MM.1S (cell line): Measurements from ENCODE around the gene CYP4V2.
"Not testable (repeated sequence)": the region's sequence is repeated elsewhere in the genome, so short reads cannot be mapped to it uniquely, and the experiment has no call there.

Experiments used
- DNase-seq: peaks from one replicate; pipeline ENCODE4 v3.0.0-alpha.2; 2015
- H2AFZ ChIP-seq: fragments of 300-600 bp; sonication (generic); 2 replicates; pipeline ENCODE4 v1.6.0; 2016; ENCODE audit warnings: antibody characterized with exemption, low read length
- H3F3A ChIP-seq: fragments of 300-600 bp; sonication (generic); 2 replicates; pipeline ENCODE4 v1.6.1; 2016; ENCODE audit warnings: mild to moderate bottlenecking, antibody characterized with exemption, low read length, moderate library complexity, mixed read lengths; ENCODE audit not compliant: insufficient read depth
- H3K27ac ChIP-seq: fragments of 300-600 bp; sonication (generic); 2 replicates; pipeline ENCODE4 v1.5.1; 2016; ENCODE audit warnings: mild to moderate bottlenecking, low read length
- H3K27me3 ChIP-seq: fragments of 300-600 bp; sonication (generic); replicated peaks from 2 replicates; pipeline ENCODE4 v1.6.0; 2016; ENCODE audit warnings: low read length; ENCODE audit not compliant: insufficient read depth
- H3K36me3 ChIP-seq: fragments of 300-600 bp; sonication (generic); replicated peaks from 2 replicates; pipeline ENCODE4 v1.6.1; 2016; ENCODE audit warnings: mild to moderate bottlenecking, low read length, mixed read lengths; ENCODE audit not compliant: insufficient read depth
- H3K4me1 ChIP-seq: fragments of 300-600 bp; sonication (generic); 2 replicates; pipeline ENCODE4 v1.6.1; 2016; ENCODE audit warnings: low read length, mixed read lengths
- H3K4me2 ChIP-seq: fragments of 300-600 bp; sonication (generic); 2 replicates; pipeline ENCODE4 v1.6.0; 2016; ENCODE audit warnings: low read depth, low read length
- H3K4me3 ChIP-seq: fragments of 300-600 bp; sonication (generic); 2 replicates; pipeline ENCODE4 v1.5.1; 2016; ENCODE audit warnings: low read length, mixed read lengths
- H3K79me2 ChIP-seq: fragments of 300-600 bp; sonication (generic); 2 replicates; pipeline ENCODE4 v1.6.1; 2016; ENCODE audit warnings: mixed run types, low read length, mixed read lengths
- H3K9ac ChIP-seq: fragments of 300-600 bp; sonication (generic); 2 replicates; pipeline ENCODE4 v1.6.1; 2016; ENCODE audit warnings: low read length, mixed read lengths
- H3K9me2 ChIP-seq: fragments of 300-600 bp; sonication (generic); replicated peaks from 2 replicates; pipeline ENCODE4 v1.6.1; 2016; ENCODE audit warnings: mild to moderate bottlenecking, low read length, mixed read lengths; ENCODE audit not compliant: insufficient read depth
- H3K9me3 ChIP-seq: fragments of 300-600 bp; sonication (generic); replicated peaks from 2 replicates; pipeline ENCODE4 v1.6.1; 2016; ENCODE audit warnings: mild to moderate bottlenecking, low read length, mixed read lengths; ENCODE audit not compliant: insufficient read depth
- H4K20me1 ChIP-seq: fragments of 300-600 bp; sonication (generic); 2 replicates; pipeline ENCODE4 v1.6.1; 2016; ENCODE audit warnings: mild to moderate bottlenecking, low read length, moderate library complexity, mixed read lengths; ENCODE audit not compliant: insufficient read depth
- CTCF ChIP-seq: fragments of 300-600 bp; sonication (generic); IDR thresholded peaks from 2 replicates; pipeline ENCODE4 v1.5.1; 2016; ENCODE audit warnings: antibody characterized with exemption, low read length, mixed read lengths
- EZH2 ChIP-seq: fragments of 300-600 bp; sonication (generic); optimal IDR thresholded peaks from 2 replicates; pipeline ENCODE3; 2017; ENCODE audit warnings: low read depth, mild to moderate bottlenecking, antibody characterized with exemption, low read length, mixed read lengths
- EZH2phosphoT487 ChIP-seq: fragments of 300-600 bp; sonication (generic); IDR thresholded peaks from 2 replicates; pipeline ENCODE4 v1.6.1; 2018; ENCODE audit warnings: antibody characterized with exemption, low read length

The CYP4V2 gene

GRCh38 chr4:186243331-186243730, 52.0 kb downstream of the CYP4V2 start:
- no peaks in the 10 kb centered on the region for H3K27me3 ChIP-seq
- no peak for DNase-seq
- no peak overlapping the region for H3K27ac ChIP-seq
- no peaks in the 10 kb centered on the region for H3F3A ChIP-seq
- H3K79me2 ChIP-seq, result no peaks in the 10 kb centered on the region
- H2AFZ ChIP-seq, result no peak overlapping the region
- no peaks in the 10 kb centered on the region for H3K36me3 ChIP-seq
- H3K9me3 ChIP-seq, result no peaks in the 10 kb centered on the region
- no peak overlapping the region for H3K9ac ChIP-seq
- no peak overlapping the region for H3K4me3 ChIP-seq
- TF ChIP-seq CTCF (no peak), EZH2phosphoT487 (no peak), EZH2 (no peak)
- H4K20me1 ChIP-seq, result no peaks in the 10 kb centered on the region
- no peak overlapping the region for H3K4me2 ChIP-seq
- H3K9me2 ChIP-seq, result no peaks in the 10 kb centered on the region
- H3K4me1 ChIP-seq, result no peaks in the 10 kb centered on the region

- Histone ChIP-seq H3K9ac (no peak overlapping the region), H3K4me1 (0 out of 2 replicates have a peak, but pooled peaks cover under 1% of the 10 kb centered on the region), H3K4me2 (no peak overlapping the region), H4K20me1 (no peaks in the 10 kb centered on the region), H3K4me3 (no peak overlapping the region), H3K27ac (no peak overlapping the region), H2AFZ (no peak overlapping the region), H3K79me2 (no peaks in the 10 kb centered on the region), H3K27me3 (no peaks in the 10 kb centered on the region), H3K9me2 (no peaks in the 10 kb centered on the region), H3K36me3 (no peaks in the 10 kb centered on the region), H3K9me3 (no peaks in the 10 kb centered on the region), H3F3A (no peaks in the 10 kb centered on the region)
- DNase-seq, result no peak
- TF ChIP-seq EZH2phosphoT487 (no peak), EZH2 (no peak), CTCF (no peak)
Observed at GRCh38 chr4:186244835-186245234, 53.5 kb downstream of the CYP4V2 start.

GRCh38 chr4:186247062-186247752, 55.8 kb downstream of the CYP4V2 start:
- not testable (repeated sequence) for H3F3A ChIP-seq, H3K4me2 ChIP-seq, H4K20me1 ChIP-seq, H3K79me2 ChIP-seq, H3K4me3 ChIP-seq, H3K27me3 ChIP-seq, H3K4me1 ChIP-seq, H3K36me3 ChIP-seq, DNase-seq, H3K9ac ChIP-seq, H3K27ac ChIP-seq, H3K9me2 ChIP-seq, H2AFZ ChIP-seq, H3K9me3 ChIP-seq

- Histone ChIP-seq H3F3A (no peaks in the 10 kb centered on the region; the same call in 1 of the 2 replicates), H3K27me3 (no peaks in the 10 kb centered on the region), H4K20me1 (no peaks in the 10 kb centered on the region), H3K9me2 (no peaks in the 10 kb centered on the region), H3K9me3 (no peaks in the 10 kb centered on the region), H3K79me2 (no peaks in the 10 kb centered on the region), H3K4me2 (no peak overlapping the region), H3K9ac (no peak overlapping the region), H3K4me3 (no peak overlapping the region), H3K4me1 (peaks cover 9% of the 10 kb centered on the region; the same call in 1 of the 2 replicates), H3K27ac (no peak overlapping the region), H2AFZ (no peak overlapping the region), H3K36me3 (no peaks in the 10 kb centered on the region)
- DNase-seq, result no peak
- TF ChIP-seq EZH2phosphoT487, result no peak
- TF ChIP-seq CTCF, result no peak
- TF ChIP-seq EZH2, result no peak
Observed at GRCh38 chr4:186248643-186249042, 57.3 kb downstream of the CYP4V2 start.
